ENCODE data around the gene NKX2-3. TPM values are rescaled to one million over a fixed set of nuclear protein-coding genes. Genes with fewer than 3 reads are reported as not detected.

Gene NKX2-3
- polyA plus RNA-seq, 3 donors: not detected

DNA sequence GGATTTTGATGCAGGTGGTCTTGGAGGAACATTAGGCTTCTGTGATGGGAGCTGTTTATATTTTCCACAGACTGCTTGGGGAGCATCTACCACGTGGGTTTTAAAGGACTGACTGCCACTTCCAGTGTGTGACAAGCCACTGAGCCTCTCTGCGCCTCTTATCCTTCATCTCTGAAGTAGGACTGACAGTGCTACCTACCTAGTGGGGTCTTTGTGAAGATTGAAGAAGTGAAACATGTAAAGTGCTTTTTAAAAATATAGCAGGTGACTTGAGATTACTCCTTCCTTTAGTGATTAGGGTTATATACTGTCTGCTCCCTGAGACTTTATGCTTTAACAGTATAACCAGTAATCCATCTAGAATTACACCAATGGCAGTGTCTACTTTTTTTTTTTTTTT, 29.9 kb downstream of the NKX2-3 start:
- no peaks in the 10 kb centered on the region for H3K36me3 Mint-ChIP-seq
- TF ChIP-seq, protein P1, sequence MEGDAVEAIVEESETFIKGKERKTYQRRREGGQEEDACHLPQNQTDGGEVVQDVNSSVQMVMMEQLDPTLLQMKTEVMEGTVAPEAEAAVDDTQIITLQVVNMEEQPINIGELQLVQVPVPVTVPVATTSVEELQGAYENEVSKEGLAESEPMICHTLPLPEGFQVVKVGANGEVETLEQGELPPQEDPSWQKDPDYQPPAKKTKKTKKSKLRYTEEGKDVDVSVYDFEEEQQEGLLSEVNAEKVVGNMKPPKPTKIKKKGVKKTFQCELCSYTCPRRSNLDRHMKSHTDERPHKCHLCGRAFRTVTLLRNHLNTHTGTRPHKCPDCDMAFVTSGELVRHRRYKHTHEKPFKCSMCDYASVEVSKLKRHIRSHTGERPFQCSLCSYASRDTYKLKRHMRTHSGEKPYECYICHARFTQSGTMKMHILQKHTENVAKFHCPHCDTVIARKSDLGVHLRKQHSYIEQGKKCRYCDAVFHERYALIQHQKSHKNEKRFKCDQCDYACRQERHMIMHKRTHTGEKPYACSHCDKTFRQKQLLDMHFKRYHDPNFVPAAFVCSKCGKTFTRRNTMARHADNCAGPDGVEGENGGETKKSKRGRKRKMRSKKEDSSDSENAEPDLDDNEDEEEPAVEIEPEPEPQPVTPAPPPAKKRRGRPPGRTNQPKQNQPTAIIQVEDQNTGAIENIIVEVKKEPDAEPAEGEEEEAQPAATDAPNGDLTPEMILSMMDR (IDR thresholded peaks at IDR 0.05): no peak
- H3K27me3 Mint-ChIP-seq (ENCODE audit: low read depth in 3 of 3): peaks cover 0 to 8% (median 1%) of the 10 kb centered on the region in 3 donors
- H3K36me3 ChIP-seq (replicated peaks in 1 of 2; ENCODE audit: control insufficient read depth in 1 of 2, insufficient read depth in 2 of 2, low read length in 2 of 2): no peaks in the 10 kb centered on the region
- no peak overlapping the region for H3K9ac ChIP-seq (ENCODE audit: insufficient read depth, low read length, poor library complexity, severe bottlenecking)
- 78% methylated on average over 2 of the region's 2 CpGs for WGBS (ENCODE audit: insufficient coverage)
- H3K4me1 Mint-ChIP-seq: peaks cover 4% of the 10 kb centered on the region
- no peaks in the 10 kb centered on the region for H3K27me3 ChIP-seq (ENCODE audit: control insufficient read depth in 2 of 2, insufficient read depth in 2 of 2, low read length in 2 of 2)
- H3K4me1 ChIP-seq (ENCODE audit: control insufficient read depth in 1 of 2, insufficient read depth in 2 of 2, low read length in 2 of 2): no peaks in the 10 kb centered on the region
- H3K27ac Mint-ChIP-seq: no peak overlapping the region
- no peak overlapping the region for H3K4me2 ChIP-seq (replicated peaks; ENCODE audit: extremely low read depth, low read length, poor library complexity, severe bottlenecking)
- H3K79me2 ChIP-seq (ENCODE audit: insufficient read depth, low read length): no peaks in the 10 kb centered on the region
- no peak for DNase-seq
- no peaks in the 10 kb centered on the region for H3K9me3 Mint-ChIP-seq
- H2AFZ ChIP-seq (ENCODE audit: insufficient read depth, low read depth, low read length, poor library complexity, severe bottlenecking): no peak overlapping the region
- no peak overlapping the region for H3K27ac ChIP-seq (ENCODE audit: low read depth in 1 of 2, low read length in 2 of 2)
- H3K4me3 Mint-ChIP-seq: no peak overlapping the region
- intact Hi-C loops (cut with micrococcal nuclease): loop anchor here in 1 of 2 donors (5.0 kb wide), 1 partner anchor 150 kb away; no protein-coding TSS in a partner anchor
- H4K20me1 ChIP-seq (ENCODE audit: insufficient read depth, low read length): no peaks in the 10 kb centered on the region
- H3K9me3 ChIP-seq (replicated peaks in 1 of 2; ENCODE audit: control insufficient read depth in 1 of 2, insufficient read depth in 1 of 2, low read length in 2 of 2): no peaks in the 10 kb centered on the region
- no peak overlapping the region for H3K4me3 ChIP-seq (replicated peaks in 1 of 3; ENCODE audit: low read depth in 2 of 3, low read length in 3 of 3)

DNA sequence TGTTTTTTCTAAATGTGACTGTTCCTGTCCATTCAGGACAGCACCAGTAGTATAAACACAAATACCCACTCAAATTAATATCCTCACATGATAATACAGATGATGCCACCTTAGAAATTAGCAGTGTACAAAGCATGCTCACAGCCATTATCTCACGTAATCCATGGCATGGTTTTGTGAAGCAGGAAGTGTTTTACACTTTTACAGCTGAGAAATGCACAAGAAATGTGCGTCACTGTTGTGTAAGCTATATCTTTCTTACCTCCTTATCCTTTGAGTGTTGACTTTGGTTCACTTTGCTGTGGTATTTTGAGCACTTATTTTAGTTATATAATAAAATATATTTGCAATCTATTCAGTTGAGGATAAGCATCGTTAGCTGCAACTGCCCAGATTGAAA, 31.6 kb downstream of the NKX2-3 start:
- no peak overlapping the region for H3K4me3 Mint-ChIP-seq
- no peak overlapping the region for H3K27ac Mint-ChIP-seq
- H4K20me1 ChIP-seq (ENCODE audit: insufficient read depth, low read length): no peaks in the 10 kb centered on the region
- H3K4me3 ChIP-seq (replicated peaks in 1 of 3; ENCODE audit: low read depth in 2 of 3, low read length in 3 of 3): no peak overlapping the region
- H3K79me2 ChIP-seq (ENCODE audit: insufficient read depth, low read length): no peaks in the 10 kb centered on the region
- peaks cover 0 to 9% (median 1%) of the 10 kb centered on the region in 3 donors for H3K27me3 Mint-ChIP-seq (ENCODE audit: low read depth in 3 of 3)
- no peak overlapping the region for H3K4me2 ChIP-seq (replicated peaks; ENCODE audit: extremely low read depth, low read length, poor library complexity, severe bottlenecking)
- no peaks in the 10 kb centered on the region for H3K9me3 ChIP-seq (replicated peaks in 1 of 2; ENCODE audit: control insufficient read depth in 1 of 2, insufficient read depth in 1 of 2, low read length in 2 of 2)
- no peaks in the 10 kb centered on the region for H3K9me3 Mint-ChIP-seq
- no peaks in the 10 kb centered on the region for H3K4me1 ChIP-seq (ENCODE audit: control insufficient read depth in 1 of 2, insufficient read depth in 2 of 2, low read length in 2 of 2)
- TF ChIP-seq, protein P1 (IDR thresholded peaks at IDR 0.05): no peak
- H3K36me3 ChIP-seq (replicated peaks in 1 of 2; ENCODE audit: control insufficient read depth in 1 of 2, insufficient read depth in 2 of 2, low read length in 2 of 2): no peaks in the 10 kb centered on the region
- no peak overlapping the region for H3K9ac ChIP-seq (ENCODE audit: insufficient read depth, low read length, poor library complexity, severe bottlenecking)
- DNase-seq: no peak
- H2AFZ ChIP-seq (ENCODE audit: insufficient read depth, low read depth, low read length, poor library complexity, severe bottlenecking): no peak overlapping the region
- intact Hi-C loops (cut with micrococcal nuclease): loop anchor here in 1 of 2 donors (5.0 kb wide), 1 partner anchor 148 kb away; no protein-coding TSS in a partner anchor
- no peaks in the 10 kb centered on the region for H3K36me3 Mint-ChIP-seq
- H3K27ac ChIP-seq (ENCODE audit: low read depth in 1 of 2, low read length in 2 of 2): no peak overlapping the region
- H3K4me1 Mint-ChIP-seq: peaks cover 4% of the 10 kb centered on the region
- 40% methylated on average over 1 of the region's 3 CpGs for WGBS (ENCODE audit: insufficient coverage)
- no peaks in the 10 kb centered on the region for H3K27me3 ChIP-seq (ENCODE audit: control insufficient read depth in 2 of 2, insufficient read depth in 2 of 2, low read length in 2 of 2)
